PC-9 (cell line): ENCODE measurements around the gene NFE2L3. TPM values are rescaled to one million over a fixed set of nuclear protein-coding genes. Genes with fewer than 3 reads are reported as not detected.

Source experiments
- BruUV-seq: library from RNA; stranded (reverse); fragments of 400-500 nt; replicated peaks from 2 replicates; lab custom pipeline; 2021; lab: Mats Ljungman, UMichigan
- CTCF ChIA-PET: fragments of 300-600 bp; sonication (Branson Sonifier 250); formaldehyde crosslinking; loops from one replicate; lab custom pipeline; 2022; ENCODE audit warnings: antibody characterized with exemption; lab: Charles Lee
- POLR2A ChIA-PET: fragments of 300-600 bp; sonication (Branson Sonifier 250); formaldehyde crosslinking; loops from one replicate; lab custom pipeline; 2022; ENCODE audit warnings: antibody characterized with exemption; ENCODE audit not compliant: unreplicated experiment; lab: Charles Lee
- DNase-seq, 2 experiments: peaks; one replicate each; pipeline versions ENCODE4 v3.0.0 to v3.0.0-alpha.2; 2015 to 2022; ENCODE audit warnings: mixed read lengths in 1 of 2
- H2AFZ ChIP-seq: fragments of 200-600 bp; sonication (generic); 2 replicates; pipeline ENCODE4 v1.8.1; 2017; ENCODE audit warnings: antibody characterized with exemption
- H3F3A ChIP-seq: fragments of 200-600 bp; sonication (generic); 2 replicates; pipeline ENCODE4 v1.8.1; 2017; ENCODE audit warnings: antibody characterized with exemption, mild to moderate bottlenecking, low read depth; ENCODE audit not compliant: insufficient read depth
- H3K27ac ChIP-seq: fragments of 200-600 bp; sonication (generic); 2 replicates; pipeline ENCODE4 v1.6.1; 2016; ENCODE audit warnings: mixed run types
- H3K27me3 ChIP-seq: fragments of 200-600 bp; sonication (generic); 2 replicates; pipeline ENCODE4 v1.6.1; 2016; ENCODE audit warnings: low read depth, mixed run types; ENCODE audit not compliant: insufficient read depth
- H3K36me3 ChIP-seq: fragments of 200-600 bp; sonication (generic); 2 replicates; pipeline ENCODE4 v1.6.1; 2016; ENCODE audit warnings: low read depth, mixed run types
- H3K4me1 ChIP-seq: fragments of 200-600 bp; sonication (generic); replicated peaks from 2 replicates; pipeline ENCODE4 v1.6.1; 2016; ENCODE audit warnings: mixed run types; ENCODE audit not compliant: insufficient read depth
- H3K4me2 ChIP-seq: fragments of 200-600 bp; sonication (generic); 2 replicates; pipeline ENCODE4 v1.6.1; 2017; ENCODE audit warnings: mixed run types
- H3K4me3 ChIP-seq: fragments of 200-600 bp; sonication (generic); 2 replicates; pipeline ENCODE4 v1.6.1; 2016; ENCODE audit warnings: mixed run types
- H3K79me2 ChIP-seq: fragments of 200-600 bp; sonication (generic); 2 replicates; pipeline ENCODE4 v1.6.1; 2017; ENCODE audit warnings: low read depth, mixed run types
- H3K9me2 ChIP-seq: fragments of 200-600 bp; sonication (generic); 2 replicates; pipeline ENCODE4 v1.8.1; 2017; ENCODE audit warnings: mild to moderate bottlenecking; ENCODE audit not compliant: insufficient read depth
- H3K9me3 ChIP-seq: fragments of 200-600 bp; sonication (generic); 2 replicates; pipeline ENCODE4 v1.8.1; 2016; ENCODE audit warnings: low read depth; ENCODE audit not compliant: insufficient read depth
- H4K20me1 ChIP-seq: fragments of 200-600 bp; sonication (generic); 2 replicates; pipeline ENCODE4 v1.8.1; 2017; ENCODE audit not compliant: insufficient read depth
- CTCF ChIP-seq: fragments of 200-600 bp; sonication (generic); conservative IDR thresholded peaks from 2 replicates; pipeline ENCODE4 v1.6.1; 2017; ENCODE audit warnings: mixed run types, antibody characterized with exemption, mild to moderate bottlenecking, moderate library complexity
- EZH2 ChIP-seq: fragments of 200-600 bp; sonication (generic); IDR thresholded peaks from 2 replicates; pipeline ENCODE4 v1.8.0; 2017; ENCODE audit warnings: antibody characterized with exemption, low read depth
- intact Hi-C: fragments of 100-400 bp; cut with micrococcal nuclease; formaldehyde crosslinking; loops from one replicate; pipeline ENCODE4 v1.10.0; 2022; ENCODE audit not compliant: unreplicated experiment
- total RNA-seq: library from RNA; stranded (reverse); gene quantifications from 2 replicates; pipeline ENCODE4 v1.2.3, GENCODE V29; 2021

The NFE2L3 gene
- total RNA-seq, 1 experiment from 2014 or later: 49.1 TPM

- H3K4me2 ChIP-seq: peak overlapping the region; percentile 86
- H3F3A ChIP-seq: peaks cover 51% of the 10 kb centered on the region
- peaks cover 70% of the 10 kb centered on the region for H3K36me3 ChIP-seq
- TF ChIP-seq CTCF (no peak), EZH2 (no peak)
- POLR2A ChIA-PET: interaction anchor here (0.9 kb wide), 1 partner anchor 119 kb away, joined by 5 read pairs; no protein-coding TSS in a partner anchor
- no peaks in the 10 kb centered on the region for H3K9me2 ChIP-seq
- CTCF ChIA-PET: interaction anchor here (0.7 to 0.9 kb wide), 3 partner anchors 82 to 1292 kb away, joined by 3 to 5 read pairs (median 5); no protein-coding TSS in a partner anchor
- H3K27ac ChIP-seq: peak overlapping the region; percentile 92
- DNase-seq: peak in 1 of 2 experiments; percentile 45
- peaks cover 76% of the 10 kb centered on the region for H4K20me1 ChIP-seq
- H3K79me2 ChIP-seq: peaks cover 91% of the 10 kb centered on the region
- no TSS peak for BruUV-seq
- H3K9me3 ChIP-seq: no peaks in the 10 kb centered on the region
- H3K27me3 ChIP-seq: no peaks in the 10 kb centered on the region
- H3K4me3 ChIP-seq: peak overlapping the region; percentile 98
- H3K4me1 ChIP-seq: peaks cover 37% of the 10 kb centered on the region
- intact Hi-C loops: no loop called here
- peak overlapping the region; percentile 76 for H2AFZ ChIP-seq
Observed at GRCh38 chr7:26202019-26202990, 50.3 kb downstream of the NFE2L3 start.

- TSS peak; percentile 25 for BruUV-seq
- Histone ChIP-seq H3K9me3 (no peaks in the 10 kb centered on the region), H2AFZ (no peak overlapping the region), H3K36me3 (peaks cover 72% of the 10 kb centered on the region), H3K4me3 (peak overlapping the region; percentile 98), H3K27ac (peak overlapping the region; percentile 92; the same call in 1 of the 2 replicates), H4K20me1 (peaks cover 71% of the 10 kb centered on the region), H3K9me2 (no peaks in the 10 kb centered on the region), H3K79me2 (peaks cover 91% of the 10 kb centered on the region), H3F3A (peaks cover 52% of the 10 kb centered on the region), H3K27me3 (no peaks in the 10 kb centered on the region), H3K4me1 (peaks cover 32% of the 10 kb centered on the region), H3K4me2 (peak overlapping the region; percentile 86)
- POLR2A ChIA-PET: no interaction called here
- DNase-seq: no peak
- CTCF ChIA-PET: interaction anchor here (0.7 kb wide), 1 partner anchor 1291 kb away, joined by 3 read pairs; no protein-coding TSS in a partner anchor
- intact Hi-C loops: no loop called here
- no peak for TF ChIP-seq EZH2
- no peak for TF ChIP-seq CTCF
Observed at GRCh38 chr7:26203016-26203415, 51.0 kb downstream of the NFE2L3 start.

- BruUV-seq: no TSS peak
- H3K36me3 ChIP-seq: peaks cover 93% of the 10 kb centered on the region
- H4K20me1 ChIP-seq: peaks cover 70% of the 10 kb centered on the region
- no peak overlapping the region for H2AFZ ChIP-seq
- ChIA-PET CTCF (interaction anchor here (0.7 kb wide), 1 partner anchor 170 kb away, joined by 3 read pairs; no protein-coding TSS in a partner anchor), POLR2A (interaction anchor here (0.6 kb wide), 1 partner anchor 41 kb away, joined by 3 read pairs; no protein-coding TSS in a partner anchor)
- H3K27ac ChIP-seq: no peak overlapping the region
- DNase-seq: no peak
- peaks cover 74% of the 10 kb centered on the region for H3F3A ChIP-seq
- H3K27me3 ChIP-seq: no peaks in the 10 kb centered on the region
- H3K4me1 ChIP-seq: peaks cover 32% of the 10 kb centered on the region
- no peak for TF ChIP-seq CTCF
- no peak for TF ChIP-seq EZH2
- peaks cover 71% of the 10 kb centered on the region for H3K79me2 ChIP-seq
- H3K4me2 ChIP-seq: no peak overlapping the region
- no peak overlapping the region for H3K4me3 ChIP-seq
- H3K9me2 ChIP-seq: no peaks in the 10 kb centered on the region
- no peaks in the 10 kb centered on the region for H3K9me3 ChIP-seq
- intact Hi-C loops: no loop called here
Observed at GRCh38 chr7:26208040-26208439, 56.0 kb downstream of the NFE2L3 start.
